Activated CD4-positive, alpha-beta T cell treated with anti-CD3 and anti-CD28 coated beads for 36 hours (primary cell): Measurements from ENCODE around the gene MYL6B. TPM values are rescaled to one million over a fixed set of nuclear protein-coding genes. Genes with fewer than 3 reads are reported as not detected.
A peak's percentile ranks its signal among the peaks of the same experiment; 100 is the strongest.
"Not testable (repeated sequence)": the region's sequence is repeated elsewhere in the genome, so short reads cannot be mapped to it uniquely, and the experiment has no call there.

Source experiments
- ATAC-seq: fragments of 200-7000 bp; cut with Tn5 transposase; one replicate; pipeline ENCODE4 v1.10.0; 2021; ENCODE audit warnings: mild to moderate bottlenecking, moderate library complexity
- CTCF ChIA-PET: fragments of 350-600 bp; sonication (Branson Sonifier 250); formaldehyde crosslinking; loops from one replicate; lab custom pipeline; 2021; ENCODE audit warnings: antibody characterized with exemption; lab: Charles Lee
- POLR2A ChIA-PET: fragments of 350-600 bp; sonication (Branson Sonifier 250); formaldehyde crosslinking; loops from one replicate; lab custom pipeline; 2021; ENCODE audit warnings: antibody characterized with exemption, inconsistent platforms; lab: Charles Lee
- DNase-seq: peaks from one replicate; pipeline ENCODE4 v3.0.0-alpha.2; 2020
- H3K27ac Mint-ChIP-seq: one replicate; pipeline ENCODE4 v1.8.0; 2021; ENCODE audit warnings: mixed read lengths
- H3K27me3 Mint-ChIP-seq: one replicate; pipeline ENCODE4 v1.8.0; 2021; ENCODE audit warnings: mixed read lengths
- H3K36me3 Mint-ChIP-seq: one replicate; pipeline ENCODE4 v1.8.0; 2021; ENCODE audit warnings: low read depth, mixed read lengths
- H3K4me1 Mint-ChIP-seq: one replicate; pipeline ENCODE4 v1.8.0; 2021; ENCODE audit warnings: mixed read lengths
- H3K4me3 Mint-ChIP-seq: one replicate; pipeline ENCODE4 v1.8.0; 2021; ENCODE audit warnings: mild to moderate bottlenecking, moderate library complexity, mixed read lengths
- H3K9me3 Mint-ChIP-seq: one replicate; pipeline ENCODE4 v1.8.0; 2021; ENCODE audit warnings: low read depth, mixed read lengths
- intact Hi-C, 2 experiments: fragments of 100-400 bp; cut with DNase I in 1 of 2; cut with micrococcal nuclease in 1 of 2; formaldehyde crosslinking; loops; one replicate each; pipeline versions ENCODE4 v1.14.2 to v1.15.1; 2022 to 2024; cut with DNase I, micrococcal nuclease
- total RNA-seq, 2 experiments: library from RNA; stranded (reverse); gene quantifications; one replicate each; pipeline ENCODE4 v1.2.3, GENCODE V29; 2021

Gene MYL6B
- total RNA-seq, 2 experiments from 2014 or later, result 76.3 to 79.3 TPM

DNA sequence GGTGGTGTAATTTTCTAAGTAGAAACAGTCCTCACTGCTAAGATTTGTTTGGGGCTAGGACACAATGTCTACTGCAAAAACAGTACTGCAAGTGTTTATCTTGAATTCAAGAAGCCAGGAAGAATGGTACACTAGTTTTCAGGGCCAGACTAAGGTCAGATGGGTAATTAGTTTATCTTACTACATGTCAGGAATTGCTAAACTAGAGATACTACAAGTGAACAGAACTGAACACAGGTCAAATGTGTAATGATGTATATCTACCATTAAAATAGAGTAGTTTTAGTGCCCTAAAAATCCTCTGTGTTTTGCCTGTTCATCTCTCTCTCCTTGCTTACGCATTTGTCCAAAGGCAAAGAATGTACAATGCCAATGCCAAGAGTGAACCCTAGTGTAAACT, 38.3 kb upstream of the MYL6B start:
- POLR2A ChIA-PET, result interaction anchor here (1.2 to 4.7 kb wide), 2 partner anchors 10 kb away, joined by 6 to 76 read pairs; partner anchors contain the start of gene PA2G4
- Mint-ChIP-seq H3K9me3 (no peaks in the 10 kb centered on the region), H3K36me3 (peaks cover 62% of the 10 kb centered on the region), H3K27ac (peak overlapping the region; percentile 40), H3K4me1 (peaks cover 12% of the 10 kb centered on the region), H3K4me3 (no peak overlapping the region), H3K27me3 (no peaks in the 10 kb centered on the region)
- intact Hi-C loops, result loop anchor here in 1 of 2 experiments (10.0 kb wide), 2 partner anchors 971 to 1829 kb away; partner anchors contain the start of genes CBX5, HNRNPA1 and NAB2
- DNase-seq (no peak), ATAC-seq (no peak)
- CTCF ChIA-PET, result interaction anchor here (0.7 kb wide), 1 partner anchor 14 kb away, joined by 5 read pairs; no protein-coding TSS in a partner anchor

GRCh38 chr12:56115329-56115728, 37.1 kb upstream of the MYL6B start:
- no peaks in the 10 kb centered on the region for H3K9me3 Mint-ChIP-seq
- H3K36me3 Mint-ChIP-seq, result peaks cover 56% of the 10 kb centered on the region
- no peaks in the 10 kb centered on the region for H3K27me3 Mint-ChIP-seq
- DNase-seq (no peak), ATAC-seq (no peak)
- H3K27ac Mint-ChIP-seq, result peak overlapping the region; percentile 100
- POLR2A ChIA-PET, result interaction anchor here (0.6 to 4.7 kb wide), 6 partner anchors 11 to 376 kb away, joined by 3 to 76 read pairs (median 5); partner anchors contain the start of genes ESYT1, PA2G4, RAB5B and SMARCC2
- H3K4me3 Mint-ChIP-seq, result peak overlapping the region; percentile 97
- CTCF ChIA-PET, result interaction anchor here (0.7 to 6.1 kb wide), 6 partner anchors 8 to 68 kb away, joined by 3 to 47 read pairs (median 6); partner anchors contain the start of genes ESYT1, MYL6B and PA2G4
- intact Hi-C loops, result loop anchor here (5.0 to 10.0 kb wide), 7 partner anchors 298 to 1831 kb away; partner anchors contain the start of genes NAB2 (in 2 of the 2), ATP5F1B (in 1 of the 2), CBX5 (in 1 of the 2) and DDIT3 (in 1 of the 2)
- H3K4me1 Mint-ChIP-seq, result peaks cover 24% of the 10 kb centered on the region

DNA sequence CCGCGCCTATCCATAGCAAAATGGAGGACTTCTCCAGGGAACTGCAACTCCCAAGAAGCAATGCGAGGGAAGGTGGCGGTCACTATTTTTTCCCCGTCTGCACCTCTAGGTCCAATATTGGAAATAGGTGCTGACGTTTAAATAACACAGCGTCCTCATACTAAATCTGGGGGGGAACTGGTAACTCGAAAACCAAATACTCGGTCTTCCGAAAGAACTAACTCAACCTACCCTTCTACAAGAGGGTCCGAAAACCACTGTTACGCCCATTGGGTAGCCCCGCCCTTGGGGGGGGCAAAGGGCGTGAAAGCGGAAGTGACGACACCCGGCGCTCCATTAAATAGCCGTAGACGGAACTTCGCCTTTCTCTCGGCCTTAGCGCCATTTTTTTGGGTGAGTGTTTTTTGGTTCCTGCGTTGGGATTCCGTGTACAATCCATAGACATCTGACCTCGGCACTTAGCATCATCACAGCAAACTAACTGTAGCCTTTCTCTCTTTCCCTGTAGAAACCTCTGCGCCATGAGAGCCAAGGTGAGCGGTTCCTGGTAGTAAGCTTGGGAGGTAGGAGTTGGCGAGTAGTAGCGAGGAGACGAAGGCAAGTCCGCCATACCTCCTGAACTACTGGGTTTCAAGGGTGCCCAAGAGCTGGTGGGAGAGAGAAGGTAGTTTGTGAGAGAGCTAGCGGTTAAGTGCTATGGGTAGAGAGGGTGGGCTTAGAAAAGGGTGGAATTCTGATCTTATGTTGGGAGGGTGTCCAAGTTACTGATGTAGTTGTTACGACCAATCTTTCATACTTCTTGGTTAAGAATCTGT, 35.9 kb upstream of the MYL6B start, which contains the start of gene RPL41:
TSS of gene RPL41 (plus strand) at position 367 of the 815 bp plus-strand sequence.
- CTCF ChIA-PET, result interaction anchor here (0.5 to 6.1 kb wide), 9 partner anchors 10 to 348 kb away, joined by 3 to 71 read pairs (median 7); partner anchors contain the start of genes ESYT1, PA2G4, RNF41 and SMARCC2
- H3K36me3 Mint-ChIP-seq, result peaks cover 52% of the 10 kb centered on the region
- peak; percentile 96 for DNase-seq

GRCh38 chr12:56117082-56117706, 35.2 kb upstream of the MYL6B start:
- H3K27ac Mint-ChIP-seq, result peak overlapping the region; percentile 100
- intact Hi-C loops, result loop anchor here (2.0 to 10.0 kb wide), 9 partner anchors 300 to 1832 kb away; partner anchors contain the start of genes NAB2 (in 2 of the 2), ATP5F1B (in 1 of the 2), CBX5 (in 1 of the 2) and DDIT3 (in 1 of the 2)
- not testable (repeated sequence) for H3K27me3 Mint-ChIP-seq, DNase-seq, H3K9me3 Mint-ChIP-seq, ATAC-seq
- POLR2A ChIA-PET, result interaction anchor here (0.7 to 4.7 kb wide), 13 partner anchors 9 to 300 kb away, joined by 3 to 76 read pairs (median 7); partner anchors contain the start of genes ESYT1, MYL6B, PA2G4 and RAB5B
- peak overlapping the region; percentile 97 for H3K4me3 Mint-ChIP-seq
- CTCF ChIA-PET, result interaction anchor here (0.9 to 6.1 kb wide), 9 partner anchors 10 to 347 kb away, joined by 5 to 71 read pairs (median 9); partner anchors contain the start of genes MYL6B, PA2G4, RAB5B and RNF41
- peaks cover 24% of the 10 kb centered on the region for H3K4me1 Mint-ChIP-seq
- H3K36me3 Mint-ChIP-seq, result peaks cover 47% of the 10 kb centered on the region

More for the DNA sequence above, 35.9 kb upstream of the MYL6B start, which contains the start of gene RPL41:
- Mint-ChIP-seq H3K4me3 (peak within 1 kb of the TSS; percentile 97), H3K27ac (peak within 1 kb of the TSS; percentile 100), H3K9me3 (no peaks in the 10 kb centered on the region), H3K27me3 (no peaks in the 10 kb centered on the region), H3K4me1 (peaks cover 24% of the 10 kb centered on the region)
- POLR2A ChIA-PET, result interaction anchor here (0.7 to 4.7 kb wide), 9 partner anchors 10 to 378 kb away, joined by 3 to 76 read pairs (median 5); partner anchors contain the start of genes ESYT1, MYL6B, PA2G4 and RAB5B
- peak; percentile 54 for ATAC-seq
- intact Hi-C loops, result loop anchor here (1.0 to 10.0 kb wide), 13 partner anchors 12 to 1832 kb away; partner anchors contain the start of genes NAB2 (in 2 of the 2), PA2G4 (in 2 of the 2), ATP5F1B (in 1 of the 2) and CBX5 (in 1 of the 2)

- Mint-ChIP-seq H3K9me3 (no peaks in the 10 kb centered on the region), H3K4me3 (peak within 1 kb of the TSS; percentile 97), H3K27ac (peak within 1 kb of the TSS; percentile 100), H3K27me3 (no peaks in the 10 kb centered on the region), H3K36me3 (peaks cover 39% of the 10 kb centered on the region), H3K4me1 (peaks cover 24% of the 10 kb centered on the region)
- intact Hi-C loops, result loop anchor here (1.0 to 10.0 kb wide), 26 partner anchors 8 to 1833 kb away; partner anchors contain the start of genes MYL6 (in 2 of the 2), NAB2 (in 2 of the 2), RPS26 (in 2 of the 2) and SARNP (in 2 of the 2)
- POLR2A ChIA-PET, result interaction anchor here (0.6 to 4.7 kb wide), 16 partner anchors 10 to 379 kb away, joined by 3 to 76 read pairs (median 9); partner anchors contain the start of genes ESYT1, MYL6, ORMDL2 and PA2G4
- DNase-seq (peak; percentile 99), ATAC-seq (peak; percentile 77)
- CTCF ChIA-PET, result interaction anchor here (0.5 to 6.1 kb wide), 31 partner anchors 8 to 1821 kb away, joined by 3 to 71 read pairs (median 5); partner anchors contain the start of genes ESYT1, MYL6, MYL6B and PA2G4
These were observed 34.4 kb upstream of the MYL6B start, which contains the start of gene ZC3H10 for GRCh38 chr12:56117778-56118687. Gene ZC3H10, plus strand, starts transcription at chr12:56118266. Its CDS starts 2,297 bp downstream, at chr12:56120563.

DNA sequence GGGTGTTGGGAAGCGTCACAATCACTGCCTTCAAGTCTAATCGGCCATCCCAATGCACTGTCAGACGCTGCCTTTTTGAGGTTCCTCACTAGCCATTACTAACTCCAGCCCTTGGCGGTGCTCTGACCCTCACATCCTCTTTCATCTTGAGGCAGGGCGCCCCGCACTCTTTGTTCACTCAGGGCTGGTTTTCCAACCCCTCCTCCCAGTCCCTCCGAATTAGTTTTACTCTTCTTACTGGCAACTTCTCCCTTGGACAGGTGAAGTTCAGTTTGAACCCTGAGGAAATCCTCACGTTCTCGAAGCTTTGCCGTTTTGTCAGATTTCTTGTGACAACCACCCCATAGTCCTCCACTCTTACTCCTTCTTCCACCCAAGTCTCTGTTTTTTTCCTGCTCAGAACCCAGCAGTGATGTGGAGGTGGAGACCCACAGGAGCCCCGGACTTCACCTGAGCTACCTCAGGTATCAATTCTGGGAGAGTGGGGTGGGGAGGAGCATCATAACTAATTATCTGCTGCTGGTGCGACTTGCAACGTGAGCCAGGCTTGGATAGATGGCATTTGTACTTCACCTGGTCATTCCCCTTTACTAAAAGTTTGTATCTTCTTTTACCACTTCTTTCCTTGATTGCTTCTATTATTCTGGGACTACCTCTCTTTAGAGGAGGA, 33.6 kb upstream of the MYL6B start:
- CTCF ChIA-PET, result interaction anchor here (0.5 to 6.1 kb wide), 30 partner anchors 7 to 1822 kb away, joined by 3 to 71 read pairs (median 4); partner anchors contain the start of genes ESYT1, MYL6, MYL6B and PA2G4
- no peaks in the 10 kb centered on the region for H3K27me3 Mint-ChIP-seq
- intact Hi-C loops, result loop anchor here (1.0 to 10.0 kb wide), 27 partner anchors 7 to 1834 kb away; partner anchors contain the start of genes MYL6 (in 2 of the 2), NAB2 (in 2 of the 2), NABP2 (in 2 of the 2) and RPS26 (in 2 of the 2)

GRCh38 chr12:56119361-56119796, 33.0 kb upstream of the MYL6B start:
- ATAC-seq, result no peak
- ChIA-PET POLR2A (interaction anchor here (1.7 to 4.0 kb wide), 3 partner anchors 9 to 146 kb away, joined by 9 to 48 read pairs (median 14); partner anchors contain the start of genes ESYT1, MYL6 and RAB5B), CTCF (interaction anchor here (0.5 to 6.1 kb wide), 31 partner anchors 9 to 518 kb away, joined by 3 to 71 read pairs (median 4); partner anchors contain the start of genes ESYT1, MYL6, MYL6B and PA2G4)
- Mint-ChIP-seq H3K4me3 (peak overlapping the region; percentile 97), H3K27me3 (no peaks in the 10 kb centered on the region), H3K4me1 (peaks cover 24% of the 10 kb centered on the region), H3K36me3 (peaks cover 28% of the 10 kb centered on the region), H3K9me3 (no peaks in the 10 kb centered on the region), H3K27ac (peak overlapping the region; percentile 82)
- peak; percentile 73 for DNase-seq
- intact Hi-C loops, result loop anchor here (1.0 to 10.0 kb wide), 15 partner anchors 39 to 1835 kb away; partner anchors contain the start of genes NAB2 (in 2 of the 2), ANKRD52 (in 1 of the 2), ATP5F1B (in 1 of the 2) and CBX5 (in 1 of the 2)

More for the DNA sequence above, 33.6 kb upstream of the MYL6B start:
- H3K4me1 Mint-ChIP-seq, result peaks cover 24% of the 10 kb centered on the region
- H3K36me3 Mint-ChIP-seq, result peaks cover 31% of the 10 kb centered on the region
- no peaks in the 10 kb centered on the region for H3K9me3 Mint-ChIP-seq
- POLR2A ChIA-PET, result interaction anchor here (0.6 to 4.7 kb wide), 16 partner anchors 9 to 380 kb away, joined by 3 to 76 read pairs (median 9); partner anchors contain the start of genes ESYT1, MYL6, ORMDL2 and PA2G4
- peak overlapping the region; percentile 97 for H3K4me3 Mint-ChIP-seq
- peak overlapping the region; percentile 82 for H3K27ac Mint-ChIP-seq
- ATAC-seq (no peak), DNase-seq (no peak)

DNA sequence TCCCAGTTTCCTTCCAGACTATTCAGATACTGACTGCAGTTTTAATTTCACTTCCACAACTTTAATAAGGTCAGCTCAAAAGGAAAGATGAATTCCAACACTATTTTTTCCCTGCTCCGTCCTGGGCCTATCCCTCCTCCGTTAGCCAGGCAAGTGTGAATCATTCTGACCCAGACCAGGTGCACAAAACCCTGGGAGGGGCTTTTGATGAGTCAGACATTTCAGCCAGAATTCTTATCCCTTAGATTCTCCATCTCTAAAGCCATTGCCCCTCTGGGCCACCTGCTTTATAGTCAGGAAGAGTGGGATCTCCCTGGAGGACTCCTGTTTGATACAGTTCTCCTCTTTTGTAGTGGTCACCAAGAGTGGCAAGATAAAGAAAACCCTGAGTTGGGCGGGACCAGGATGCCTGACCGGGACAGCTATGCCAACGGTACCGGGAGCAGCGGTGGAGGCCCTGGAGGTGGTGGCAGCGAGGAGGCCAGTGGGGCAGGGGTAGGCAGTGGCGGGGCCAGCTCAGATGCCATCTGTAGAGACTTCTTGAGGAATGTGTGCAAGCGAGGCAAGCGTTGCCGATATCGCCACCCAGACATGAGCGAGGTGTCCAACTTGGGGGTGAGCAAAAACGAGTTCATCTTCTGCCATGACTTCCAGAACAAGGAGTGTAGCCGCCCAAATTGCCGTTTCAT, 32.1 kb upstream of the MYL6B start:
- ATAC-seq (no peak), DNase-seq (no peak)
- H3K27ac Mint-ChIP-seq, result peak overlapping the region; percentile 58
- H3K27me3 Mint-ChIP-seq, result no peaks in the 10 kb centered on the region
- ChIA-PET POLR2A (no interaction called here), CTCF (interaction anchor here (0.5 to 6.1 kb wide), 25 partner anchors 8 to 517 kb away, joined by 3 to 71 read pairs (median 3); partner anchors contain the start of genes ESYT1, MYL6, MYL6B and PA2G4)
- no peaks in the 10 kb centered on the region for H3K9me3 Mint-ChIP-seq
- peaks cover 28% of the 10 kb centered on the region for H3K36me3 Mint-ChIP-seq
- intact Hi-C loops, result no loop called here
- H3K4me1 Mint-ChIP-seq, result peaks cover 26% of the 10 kb centered on the region
- no peak overlapping the region for H3K4me3 Mint-ChIP-seq
